HG03108 (cell line): ENCODE data around the gene LCN9.

ENCODE experiments used
- ATAC-seq: cut with Tn5 transposase; IDR thresholded peaks from one replicate; pipeline ENCODE4 v1.9.1; 2021; ENCODE audit warnings: moderate library complexity; ENCODE audit not compliant: unreplicated experiment

LCN9 gene

DNA sequence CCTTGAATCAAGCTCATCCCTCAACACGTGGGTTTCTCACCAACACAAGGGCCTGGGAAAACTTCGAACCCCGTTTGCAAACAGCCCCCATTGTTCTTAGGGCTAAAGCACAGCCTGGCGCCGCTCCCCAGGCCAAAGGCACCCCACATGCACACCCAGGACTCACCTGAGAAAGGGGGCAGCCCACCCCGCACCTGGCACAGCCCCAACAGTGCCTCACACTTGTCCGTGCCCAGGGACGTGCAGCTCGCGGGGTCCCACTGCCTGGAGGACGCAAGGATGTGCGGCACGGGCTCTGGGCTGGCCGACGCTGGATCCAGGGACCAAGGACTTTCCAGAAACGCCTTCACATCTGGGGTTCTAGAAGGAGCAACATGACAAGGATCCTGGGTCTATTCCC is 33.3 kb downstream of the LCN9 start:
- ATAC-seq, result no peak

DNA sequence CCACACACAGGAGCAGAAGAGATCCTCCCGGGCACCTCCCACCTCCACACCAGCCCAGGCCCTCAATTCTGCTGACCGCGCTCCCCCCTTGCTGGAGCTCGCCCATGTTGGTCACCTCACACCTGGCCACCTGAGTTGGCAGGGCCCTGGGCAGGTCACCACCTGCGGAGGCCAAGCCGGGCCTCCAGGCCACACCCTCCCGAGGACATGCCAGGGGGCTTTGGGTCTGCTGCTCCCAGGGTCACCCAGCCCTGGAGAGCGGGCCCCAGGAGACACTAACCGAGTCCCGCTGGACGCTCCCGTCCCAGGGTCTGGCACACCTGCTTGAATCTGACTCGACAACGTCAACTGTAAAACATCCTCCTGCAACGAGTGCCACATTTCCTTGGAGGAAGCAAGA is 34.1 kb downstream of the LCN9 start:
- no peak for ATAC-seq

DNA sequence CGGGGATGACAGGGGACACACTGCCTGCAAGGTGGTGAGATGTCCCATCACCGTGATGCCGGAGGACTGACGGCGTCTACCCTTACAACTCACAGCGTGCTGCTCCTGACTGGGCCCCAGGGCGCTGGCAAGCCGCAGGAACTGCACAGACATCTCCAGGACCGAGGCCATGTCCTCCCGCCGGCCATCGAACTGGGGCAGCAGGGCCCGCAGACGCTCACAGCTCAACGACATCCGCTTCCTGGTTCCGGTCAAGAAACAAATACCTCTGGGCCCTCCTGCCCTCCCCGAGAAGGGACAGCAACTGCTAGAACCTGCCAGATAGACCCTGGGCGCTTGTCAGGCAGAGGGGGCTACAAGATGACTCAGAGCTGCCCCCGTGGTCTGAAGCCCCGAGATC is 35.1 kb downstream of the LCN9 start:
- ATAC-seq, result no peak

DNA sequence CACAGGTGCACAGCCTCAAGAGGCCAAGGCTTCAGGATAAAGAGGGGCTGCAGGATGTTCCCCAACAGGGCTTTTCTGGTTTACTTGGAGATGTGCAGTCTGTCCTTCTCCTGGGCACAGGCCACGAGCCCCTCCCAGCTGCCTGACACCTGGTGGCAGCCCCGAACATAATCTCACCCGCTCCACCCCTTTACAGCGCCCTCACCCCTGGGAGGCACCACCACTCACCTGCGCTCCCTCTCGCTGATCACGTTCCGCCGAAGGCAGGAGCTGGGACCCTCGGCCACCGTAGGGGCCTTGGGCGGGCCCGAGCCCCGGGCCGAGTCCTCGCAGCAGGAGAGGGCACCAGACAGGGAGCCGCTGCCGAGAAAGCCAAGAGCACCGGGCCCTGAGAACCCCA is 35.7 kb downstream of the LCN9 start:
- no peak for ATAC-seq

DNA sequence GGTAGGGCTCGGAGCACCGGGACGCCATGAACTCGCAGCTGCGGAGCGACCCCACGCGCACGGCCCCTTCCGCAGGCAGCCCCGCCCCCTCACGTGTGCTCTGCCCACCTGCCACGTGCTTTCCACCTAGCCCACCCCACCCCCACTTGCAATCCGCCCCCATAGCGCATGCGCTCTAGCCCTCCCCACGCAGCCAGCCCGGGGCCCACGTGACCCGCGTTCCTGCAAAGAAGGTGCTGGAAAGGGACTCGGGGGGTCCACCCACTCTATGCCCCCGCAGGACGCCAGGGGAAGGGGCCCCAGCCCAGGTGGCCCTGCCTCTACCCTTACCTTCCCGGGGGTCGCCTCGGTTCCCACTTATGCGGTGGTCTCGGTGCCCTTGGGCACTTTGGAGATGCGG is 36.3 kb downstream of the LCN9 start, which contains the start of gene SOHLH1:
SOHLH1 (minus strand) TSS at position 42 of the 400 bp plus-strand sequence; CDS start at position 28, 14 bp downstream.
- no peak for ATAC-seq

DNA sequence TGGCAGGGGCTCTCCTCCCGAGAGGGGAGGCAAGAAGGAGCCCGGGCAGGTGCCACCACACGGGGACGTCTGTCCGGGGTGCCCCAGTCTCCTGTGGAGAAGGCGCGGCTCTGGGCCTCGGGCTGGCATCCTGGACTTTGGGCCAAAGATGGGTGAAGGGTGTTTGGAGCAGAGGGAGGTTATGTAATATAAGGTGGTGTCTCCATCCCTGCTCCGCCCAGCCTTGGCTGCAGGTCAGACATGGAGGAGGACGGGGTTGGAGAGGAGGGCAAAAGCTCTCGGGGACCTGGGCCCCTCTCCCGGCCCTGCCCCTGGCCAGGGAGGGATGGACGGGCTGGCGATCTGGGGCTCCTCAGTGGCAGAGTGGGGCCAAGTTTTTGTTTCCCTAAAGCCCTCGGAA is 37.4 kb downstream of the LCN9 start:
- no peak for ATAC-seq

DNA sequence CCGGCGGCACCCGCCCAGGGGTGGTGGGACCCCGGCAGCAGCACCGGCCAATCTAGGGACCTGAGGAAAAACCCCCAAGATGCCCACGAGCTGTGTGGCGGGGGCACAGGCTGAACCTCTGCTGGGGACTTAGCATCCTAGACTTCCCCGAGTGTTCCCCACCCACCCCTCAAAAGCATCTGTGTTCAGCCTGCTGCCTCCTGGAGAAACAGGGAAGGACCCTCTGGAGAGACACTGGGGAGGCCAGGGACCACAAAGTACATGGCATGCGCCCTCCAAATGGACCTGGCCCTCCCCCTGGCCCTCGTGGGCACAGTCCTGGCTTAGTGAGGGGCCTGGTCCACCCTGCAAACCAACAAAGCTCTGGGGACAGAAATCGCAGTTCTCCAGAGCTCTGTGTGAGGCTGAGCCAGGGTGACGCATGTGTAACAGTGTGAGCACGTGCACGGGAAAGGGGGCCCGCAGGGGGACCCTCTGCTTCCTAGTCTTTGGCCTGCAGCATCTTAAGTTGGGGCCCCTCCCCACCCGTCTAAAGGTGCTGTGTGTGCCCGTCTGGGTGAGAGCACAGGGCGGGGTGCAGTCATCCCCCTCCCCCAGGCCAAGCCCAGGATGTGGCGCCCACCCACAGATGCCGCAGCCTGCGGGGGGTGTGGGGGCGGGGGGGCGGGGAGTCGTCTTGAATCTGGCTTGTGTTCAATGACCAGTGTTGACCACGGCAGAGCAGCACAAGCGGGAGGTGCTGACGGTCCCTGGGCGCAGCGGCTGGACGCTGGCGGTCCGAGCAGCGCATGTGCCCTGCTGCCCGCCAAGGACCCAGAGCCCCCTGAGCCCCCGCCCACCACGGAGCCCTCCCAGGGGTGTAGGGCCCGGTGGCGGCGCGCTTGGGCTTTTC is 38.2 kb downstream of the LCN9 start:
- ATAC-seq, result no peak

DNA sequence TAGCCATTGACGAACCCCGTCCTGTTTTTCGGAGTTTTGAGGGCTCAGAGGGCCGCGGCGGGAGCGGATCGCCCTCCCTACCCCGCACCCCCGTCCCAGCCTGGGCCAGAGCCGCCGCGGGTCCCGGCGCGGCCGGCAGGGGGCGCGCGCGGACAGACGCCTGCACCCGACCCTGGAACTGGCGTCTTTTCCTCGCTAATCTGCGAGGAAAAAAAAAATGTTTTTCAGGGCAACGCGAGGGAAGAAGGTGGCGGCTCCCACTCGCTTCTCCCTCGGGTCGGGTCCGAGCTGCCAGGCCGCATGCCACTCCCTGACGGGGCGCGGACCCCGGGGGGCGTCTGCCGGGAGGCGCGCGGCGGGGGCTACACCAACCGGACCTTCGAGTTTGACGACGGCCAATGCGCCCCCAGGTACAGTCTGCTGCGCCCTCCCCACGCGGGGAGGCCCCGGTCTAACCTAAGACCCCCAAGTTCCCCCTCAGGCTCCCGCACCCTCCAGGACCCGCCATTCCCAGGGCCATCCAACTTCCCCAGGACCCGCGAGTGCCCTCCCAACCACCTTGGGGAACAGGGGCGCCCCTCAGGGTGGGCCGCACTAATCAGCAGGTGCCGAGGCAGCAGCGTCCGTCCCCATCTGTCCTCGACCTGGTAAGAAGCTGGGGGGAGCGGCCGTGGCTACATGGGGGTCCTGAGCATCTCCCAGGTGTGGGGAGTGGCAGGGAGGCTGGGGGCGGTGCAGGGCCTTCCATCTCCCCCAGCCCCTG is 39.0 kb downstream of the LCN9 start, which contains the start of gene KCNT1:
KCNT1 (plus strand) TSS at position 227 of the 763 bp plus-strand sequence; CDS start at position 301, 74 bp downstream.
- no peak for ATAC-seq

DNA sequence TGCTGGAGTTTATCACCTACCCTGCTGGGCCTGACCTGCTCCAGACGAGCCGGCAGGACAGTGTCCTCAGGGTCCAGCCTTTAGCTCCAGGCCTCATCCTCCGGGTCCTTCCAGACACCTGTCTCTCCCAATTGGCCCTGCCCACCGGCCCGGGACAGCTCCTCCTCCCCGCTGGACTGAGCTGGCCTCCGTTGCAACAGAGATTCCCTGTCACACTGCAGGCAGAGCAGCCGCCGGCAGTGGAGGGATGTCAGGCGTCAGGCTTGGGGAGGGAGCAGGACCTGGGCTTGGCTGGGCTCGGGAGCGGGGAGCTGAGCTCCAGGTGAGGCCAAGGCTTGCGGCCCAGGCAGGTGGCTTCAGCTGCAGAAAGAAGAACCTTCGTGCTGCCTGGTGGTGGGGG is 40.6 kb downstream of the LCN9 start:
- no peak for ATAC-seq

DNA sequence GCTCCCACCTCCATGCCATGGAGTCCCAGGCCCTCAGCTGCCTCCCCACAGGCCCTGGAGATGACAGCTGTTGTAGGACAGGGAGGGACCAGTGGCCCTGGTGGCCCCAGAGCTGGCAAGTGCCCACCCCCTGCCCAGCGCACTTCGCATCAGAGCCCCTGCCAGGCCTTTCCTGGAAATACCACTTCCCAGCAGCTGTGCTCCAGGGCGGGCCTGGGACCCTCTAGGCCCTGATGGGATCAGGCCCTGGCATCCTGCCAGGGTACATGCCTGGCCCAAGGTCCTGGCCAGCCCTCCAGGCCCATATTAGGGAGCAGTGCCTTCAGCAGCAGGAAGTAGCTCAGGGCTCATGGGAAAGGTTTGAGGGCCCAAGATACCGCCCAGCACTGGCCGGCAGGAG is 41.4 kb downstream of the LCN9 start:
- no peak for ATAC-seq

DNA sequence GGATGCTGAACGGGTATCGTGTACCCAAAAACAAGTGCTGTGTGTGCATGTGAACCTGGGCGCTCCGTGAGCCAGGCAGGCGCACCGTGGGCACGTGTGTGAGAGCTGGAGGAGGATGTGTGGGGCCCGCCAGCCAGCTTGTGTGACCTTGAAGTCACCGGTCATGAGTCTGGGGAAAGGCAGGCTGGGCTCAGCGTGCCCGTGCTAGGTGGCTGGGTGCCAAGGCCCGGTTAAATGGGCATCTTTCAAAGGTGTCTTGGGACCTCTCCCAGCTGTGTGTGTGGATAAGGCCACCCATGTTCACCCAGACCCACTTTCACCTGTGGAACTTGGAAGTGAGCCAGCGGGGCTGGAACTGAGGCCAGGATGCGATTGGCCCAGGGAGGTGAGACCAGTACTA is 42.3 kb downstream of the LCN9 start:
- ATAC-seq, result no peak

DNA sequence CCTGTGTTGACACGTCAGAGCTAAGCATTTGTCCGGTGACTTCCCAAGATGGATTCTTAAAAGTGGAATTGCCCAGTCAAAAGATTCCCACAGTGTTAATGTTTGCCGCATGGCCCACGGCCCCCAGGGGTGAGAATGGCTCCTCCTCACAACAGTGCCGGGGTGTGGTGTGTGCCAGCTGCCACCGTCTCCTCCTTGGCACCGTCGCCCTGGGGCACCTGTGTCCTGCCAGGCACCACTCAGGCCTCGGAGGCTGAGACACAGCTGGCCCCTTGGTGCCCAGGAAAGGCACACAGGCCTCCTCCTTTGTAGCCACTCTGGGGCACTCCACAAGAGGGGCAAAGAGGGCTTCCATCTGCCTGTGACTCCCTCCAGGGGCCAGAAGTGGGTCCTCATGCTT is 43.2 kb downstream of the LCN9 start:
- no peak for ATAC-seq

DNA sequence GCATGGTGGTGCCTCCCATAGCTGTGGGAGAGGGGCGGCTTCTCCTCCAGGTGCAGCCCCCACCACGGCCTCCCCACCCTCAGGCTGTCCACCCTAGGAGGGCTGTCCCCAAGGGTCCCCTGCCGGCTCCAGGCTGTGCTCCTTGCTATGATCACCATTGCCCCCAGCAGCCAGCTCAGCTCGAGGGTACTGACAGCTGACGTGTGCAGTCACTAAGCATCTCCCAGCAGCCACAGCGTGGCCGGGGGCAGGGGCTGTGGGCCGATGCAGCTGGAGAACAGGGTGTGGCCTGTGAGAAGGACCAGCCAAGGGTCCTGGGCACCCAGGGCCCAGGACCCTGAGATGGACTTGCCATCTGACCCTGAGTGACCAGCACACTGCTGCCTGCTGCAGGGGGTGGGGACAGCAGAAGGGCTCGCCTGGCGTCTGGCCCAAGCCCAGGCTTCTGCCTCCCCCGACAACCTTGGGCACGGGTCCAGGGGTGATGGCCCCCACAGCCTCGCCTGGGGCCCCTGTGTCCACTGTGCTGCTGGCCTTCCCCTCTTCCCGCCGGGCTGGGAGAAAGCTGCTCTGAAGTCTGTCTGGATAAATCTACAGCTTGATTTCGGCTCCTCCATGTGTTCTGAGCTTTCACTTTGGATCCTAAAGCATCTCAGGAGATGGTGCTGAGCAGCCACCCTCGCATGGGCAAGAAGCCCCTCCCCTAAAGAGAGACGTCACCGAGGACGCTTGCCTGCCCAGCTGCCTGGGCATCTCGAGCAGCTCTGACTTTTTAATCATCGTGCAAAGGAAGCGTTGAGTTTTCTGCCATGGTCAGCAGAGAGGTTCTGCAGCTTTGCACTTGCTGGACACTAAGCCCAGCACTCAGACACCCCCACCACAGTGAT is 44.4 kb downstream of the LCN9 start:
- ATAC-seq, result no peak

DNA sequence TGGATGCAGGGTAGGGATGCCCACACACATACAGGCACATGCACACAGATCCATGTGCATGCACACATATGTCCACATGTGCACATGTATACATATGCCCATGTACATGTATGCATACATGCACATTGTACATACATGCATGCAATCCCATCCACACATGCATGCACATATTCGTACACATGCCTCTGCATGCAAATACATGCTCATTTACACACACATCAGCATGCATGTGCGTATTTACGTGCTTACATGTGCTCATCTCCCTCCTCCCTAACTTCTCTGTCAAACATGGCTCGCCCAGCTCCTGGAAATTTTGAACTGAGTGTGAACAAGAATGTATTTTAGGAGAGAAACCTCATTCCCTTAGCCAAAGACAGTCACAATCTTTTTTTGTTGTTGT is 45.1 kb downstream of the LCN9 start:
- no peak for ATAC-seq

DNA sequence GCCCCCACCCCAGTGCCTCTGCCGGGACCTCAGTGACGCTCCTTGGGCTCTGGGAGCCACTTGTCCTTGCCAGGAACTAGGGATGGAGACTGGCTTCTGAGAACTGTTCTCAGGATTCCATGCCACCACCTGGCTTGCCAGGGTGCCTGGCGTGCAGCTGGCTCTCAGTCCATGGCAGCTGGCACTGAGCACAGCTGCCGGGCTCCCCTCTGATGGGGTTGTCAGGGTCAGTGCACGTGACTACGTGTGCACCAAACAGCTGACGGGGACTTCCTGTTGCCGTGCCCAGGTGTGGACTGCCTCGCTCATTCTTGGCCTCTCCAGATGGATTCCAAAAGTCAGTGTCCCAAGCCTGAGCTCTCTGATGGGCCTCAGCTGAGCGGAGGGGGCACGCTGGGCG is 48.3 kb downstream of the LCN9 start:
- no peak for ATAC-seq

DNA sequence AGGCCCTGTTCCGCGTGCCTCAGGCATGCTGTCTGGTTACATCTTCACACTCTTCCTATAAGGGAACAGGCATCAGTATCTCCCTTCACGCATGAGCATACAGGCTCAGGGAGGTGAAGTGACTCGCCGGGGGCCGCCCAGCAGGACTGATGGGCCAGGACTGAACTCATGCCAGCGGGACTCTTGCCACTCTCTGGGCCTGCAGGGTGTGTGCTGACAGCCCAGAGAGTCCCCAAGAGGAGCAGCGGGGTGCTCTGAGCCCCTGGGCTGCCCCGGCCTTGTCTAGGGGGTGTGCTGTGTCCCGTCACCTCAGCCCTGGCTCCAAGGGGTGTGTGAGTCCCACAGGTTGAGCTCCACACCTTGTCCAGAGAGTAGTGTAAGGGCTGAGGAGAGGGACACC is 48.8 kb downstream of the LCN9 start:
- ATAC-seq, result no peak

DNA sequence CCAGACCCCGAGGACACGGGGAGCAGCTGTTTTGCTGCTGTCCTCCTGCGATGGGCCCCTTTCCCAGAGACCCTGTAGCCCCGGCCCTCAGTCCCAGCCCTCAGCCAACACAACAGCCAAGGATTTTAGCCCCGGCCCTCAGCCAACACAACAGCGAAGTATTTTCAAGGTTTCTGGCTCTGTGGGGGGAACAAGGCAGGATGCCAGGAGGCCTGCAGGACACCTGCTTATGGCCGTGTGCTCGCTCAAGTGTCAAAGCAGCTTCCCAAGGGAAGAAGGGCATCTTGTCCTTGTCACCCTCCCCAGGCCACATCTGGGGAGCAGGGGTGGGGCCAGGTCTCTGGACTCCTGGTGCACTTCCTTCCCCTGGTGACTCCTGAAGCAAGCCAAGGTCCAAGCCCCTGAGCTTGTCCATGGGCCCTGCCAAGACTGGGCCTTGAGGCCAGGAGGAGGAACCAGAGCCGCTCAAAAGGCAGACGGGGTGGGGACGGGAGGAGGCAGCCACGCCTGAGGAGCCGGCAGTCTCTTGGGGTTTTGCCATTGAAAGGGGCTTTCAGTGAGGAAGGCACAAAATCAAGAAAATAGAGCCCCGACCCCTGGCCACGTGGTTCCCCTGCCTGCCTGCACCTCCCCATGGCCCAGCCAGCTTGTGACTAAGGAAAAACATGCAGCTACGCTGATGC is 49.6 kb downstream of the LCN9 start:
- ATAC-seq, result no peak

DNA sequence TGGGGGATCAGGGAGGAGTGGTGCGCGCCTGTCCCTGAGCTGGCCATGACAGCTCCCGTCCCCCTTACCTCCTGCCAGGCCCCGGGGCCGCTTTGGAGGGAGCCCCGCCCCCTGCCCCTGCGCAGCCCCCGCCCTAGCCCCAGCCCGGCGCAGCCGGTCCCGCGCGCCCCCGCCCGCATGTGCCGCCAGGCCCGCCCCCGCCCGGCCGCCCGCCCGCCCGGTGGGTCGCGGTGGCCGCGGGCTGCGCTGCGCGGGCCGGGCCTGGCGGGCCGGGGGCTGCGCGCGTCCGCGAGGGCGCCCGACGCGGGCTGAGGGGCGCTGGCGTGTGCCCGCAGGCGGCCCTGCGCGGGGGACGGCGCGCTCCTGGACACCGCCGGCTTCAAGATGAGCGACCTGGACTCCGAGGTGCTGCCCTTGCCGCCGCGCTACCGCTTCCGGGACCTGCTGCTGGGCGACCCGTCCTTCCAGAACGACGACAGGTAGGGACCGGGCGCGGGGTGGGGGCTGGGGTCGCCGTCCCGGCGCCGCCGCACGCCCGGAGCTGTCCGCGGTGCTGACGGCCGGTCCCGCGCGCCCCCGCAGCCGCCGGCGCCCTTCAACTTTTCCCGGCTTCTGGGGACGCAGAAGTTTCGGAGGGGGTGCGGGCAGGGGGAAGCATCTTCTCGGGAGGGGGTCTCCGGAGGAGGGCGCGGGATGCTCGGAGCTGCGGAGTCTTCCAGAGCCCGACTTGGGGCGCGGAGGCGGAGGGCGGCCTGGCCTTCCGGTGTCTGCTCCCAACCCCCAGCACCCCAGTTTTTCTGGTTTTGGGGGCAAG is 51.3 kb downstream of the LCN9 start:
- ATAC-seq, result no peak

DNA sequence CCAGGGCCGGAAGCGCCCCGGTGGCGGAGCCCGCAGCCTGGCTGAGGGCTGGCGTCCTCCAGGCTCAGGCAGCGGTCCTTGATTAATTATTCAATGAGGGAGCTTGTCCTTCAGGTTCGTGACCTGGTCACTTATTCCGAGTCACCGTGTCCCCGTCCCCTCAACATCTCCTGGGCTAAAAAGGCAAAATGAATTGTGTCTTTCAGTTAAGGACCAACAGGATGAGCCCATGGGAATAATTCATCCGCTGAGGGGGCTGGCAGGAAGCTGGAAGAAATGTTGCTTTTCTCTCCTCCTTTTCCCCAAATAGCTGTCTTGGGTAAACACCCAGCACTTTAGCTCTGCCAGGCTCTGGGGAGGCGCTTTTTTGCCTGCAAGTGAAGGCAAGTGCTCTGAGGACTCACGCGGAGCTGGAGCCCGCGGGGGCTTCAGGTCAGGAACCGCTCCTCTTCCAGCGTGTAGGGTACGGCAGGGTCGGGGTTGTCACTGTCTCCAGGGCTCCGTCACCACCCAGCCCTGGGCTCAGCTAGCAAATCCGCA is 52.0 kb downstream of the LCN9 start:
- no peak for ATAC-seq
